NCI-H748 (cell line): ENCODE data around the gene CELA2B.
"Not testable (repeated sequence)": the region's sequence is repeated elsewhere in the genome, so short reads cannot be mapped to it uniquely, and the experiment has no call there.

Experiments
- DNase-seq: peaks from one replicate; lab custom pipeline; 2025; ENCODE audit not compliant: unreplicated experiment; lab: John Stamatoyannopoulos, UW

Gene CELA2B

DNA sequence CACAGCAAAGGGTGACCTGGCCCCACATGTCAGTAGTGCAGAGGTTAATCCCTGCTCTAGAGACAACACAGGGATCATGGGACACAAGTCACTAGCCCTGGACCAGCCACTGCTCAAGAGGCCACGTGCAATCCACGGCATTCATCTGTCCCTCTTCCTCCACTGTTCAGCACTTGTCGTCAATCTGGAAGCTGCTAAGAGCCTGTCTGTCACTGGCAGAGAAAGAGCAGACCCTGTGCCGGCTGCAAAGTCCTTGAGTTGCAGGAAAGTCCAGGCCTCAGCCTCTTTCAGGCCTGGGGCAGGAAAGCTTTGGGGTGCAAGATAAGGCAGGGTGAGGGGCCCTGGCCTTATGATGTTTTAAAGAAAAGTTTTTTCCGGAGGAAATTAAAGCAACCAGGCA lies 16.7 kb downstream of the CELA2B start:
- DNase-seq: no peak

DNA sequence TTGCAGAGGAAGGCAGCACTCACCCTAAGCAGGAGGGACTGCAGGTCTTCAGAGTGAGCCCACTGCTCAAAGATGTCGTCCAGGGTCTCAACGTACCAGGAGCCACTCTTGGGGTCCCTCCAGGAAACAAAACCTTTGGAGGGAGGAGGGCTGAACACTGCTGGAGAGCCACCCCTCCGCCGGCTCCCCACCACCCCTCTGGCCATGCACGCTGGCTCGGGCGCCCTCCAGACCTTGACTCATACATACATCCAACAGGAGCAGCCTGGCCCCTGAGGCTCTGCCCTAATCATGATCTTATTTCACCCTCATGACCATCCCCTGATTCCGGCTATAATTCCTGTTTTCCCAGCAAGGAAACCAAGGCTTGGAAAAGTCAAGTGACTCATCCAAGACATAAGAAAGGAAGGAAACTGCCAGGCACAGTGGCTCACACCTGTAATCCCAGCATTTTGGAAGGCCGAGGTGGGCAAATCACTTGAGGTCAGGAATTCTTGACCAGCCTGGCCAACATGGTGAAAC lies 18.0 kb downstream of the CELA2B start:
- no peak for DNase-seq

DNA sequence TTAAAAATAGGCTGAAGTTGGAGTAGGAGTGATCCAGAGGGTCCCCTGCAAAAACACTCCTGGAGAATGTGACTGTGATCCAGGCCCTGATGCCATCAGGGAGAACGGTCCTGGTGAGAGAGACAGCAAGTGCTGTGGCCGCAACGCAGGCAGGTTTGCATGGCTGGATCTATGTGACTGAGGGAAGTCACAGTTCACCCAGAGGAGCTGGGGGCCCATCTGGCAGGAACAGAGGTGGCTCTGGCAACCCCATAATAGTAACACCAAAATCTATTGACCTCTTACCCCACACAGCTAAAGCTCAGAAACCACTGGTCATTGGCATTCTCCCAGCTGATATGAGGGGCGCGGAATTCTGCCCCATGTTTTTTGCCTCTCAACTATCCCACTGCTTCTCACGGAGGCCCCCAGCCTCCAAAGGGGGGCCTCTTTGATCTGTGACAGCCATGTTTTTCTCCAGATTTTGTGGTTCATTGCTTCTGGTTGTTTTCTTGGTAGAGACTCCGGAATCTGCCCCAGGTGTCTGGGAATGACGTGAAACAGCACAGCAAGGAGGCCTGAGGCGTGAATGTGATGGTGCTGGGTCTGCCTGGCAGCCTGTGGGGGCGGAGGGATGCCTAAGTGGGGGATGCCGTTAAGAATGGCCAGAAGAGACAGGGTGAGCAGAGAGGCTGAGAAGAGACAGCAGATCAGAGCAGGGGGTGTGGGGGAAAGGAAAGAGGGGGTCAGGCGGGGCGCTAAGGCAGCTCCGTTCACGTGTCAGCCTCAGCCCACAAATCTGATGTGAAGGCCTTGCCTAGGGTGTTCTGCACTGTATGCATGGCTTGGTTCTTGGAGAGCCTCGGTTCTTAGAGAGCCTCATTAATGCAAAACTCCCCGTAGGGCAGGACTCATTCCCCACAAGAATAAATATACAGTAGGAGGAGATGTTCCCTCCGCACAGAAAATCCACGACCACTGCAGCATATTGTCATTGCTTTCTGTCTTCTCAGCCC lies 24.6 kb downstream of the CELA2B start:
- no peak for DNase-seq

DNA sequence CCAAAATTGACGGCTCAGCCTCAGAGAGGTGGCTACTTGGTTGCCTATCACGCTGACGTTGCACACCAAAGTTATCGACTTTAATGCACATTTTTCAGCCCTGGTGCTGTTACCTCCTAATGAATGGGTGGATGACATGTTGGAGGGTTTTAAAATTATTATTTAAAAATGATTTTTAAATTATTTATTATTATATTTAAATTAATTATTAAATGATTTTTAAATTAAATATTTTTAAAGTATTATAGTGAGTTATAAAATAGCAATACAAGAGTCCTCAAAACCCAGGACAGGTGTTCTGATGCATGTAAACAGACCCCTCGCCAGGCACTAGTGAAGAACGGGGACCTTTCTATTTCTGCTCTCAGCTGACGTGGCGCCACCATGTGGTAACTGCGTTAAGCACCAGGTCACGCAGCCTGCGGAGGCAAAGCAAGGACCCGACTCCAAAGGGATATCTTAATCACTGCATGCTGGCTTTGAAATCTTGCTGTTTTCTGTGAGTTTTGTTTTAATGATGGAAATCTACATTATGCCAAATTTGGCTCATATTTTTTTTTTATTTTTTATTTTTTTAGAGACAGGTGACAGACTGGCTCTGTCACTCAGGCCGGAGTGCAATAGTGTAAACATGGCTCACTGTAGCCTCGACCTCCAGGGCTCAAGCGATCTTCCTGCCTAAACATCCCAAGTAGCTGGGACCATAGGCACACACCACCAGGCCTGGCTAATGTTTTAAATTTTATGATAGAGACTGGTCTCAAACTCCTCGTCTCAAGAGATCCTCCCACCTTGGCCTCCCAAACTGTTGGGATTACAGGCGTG lies 25.5 kb downstream of the CELA2B start:
- peak; percentile 57 for DNase-seq

- DNase-seq: no peak
Observed at GRCh38 chr1:15504436-15504835, 28.5 kb downstream of the CELA2B start.

GRCh38 chr1:15506831-15507230 lies 30.9 kb downstream of the CELA2B start:
- no peak for DNase-seq

DNA sequence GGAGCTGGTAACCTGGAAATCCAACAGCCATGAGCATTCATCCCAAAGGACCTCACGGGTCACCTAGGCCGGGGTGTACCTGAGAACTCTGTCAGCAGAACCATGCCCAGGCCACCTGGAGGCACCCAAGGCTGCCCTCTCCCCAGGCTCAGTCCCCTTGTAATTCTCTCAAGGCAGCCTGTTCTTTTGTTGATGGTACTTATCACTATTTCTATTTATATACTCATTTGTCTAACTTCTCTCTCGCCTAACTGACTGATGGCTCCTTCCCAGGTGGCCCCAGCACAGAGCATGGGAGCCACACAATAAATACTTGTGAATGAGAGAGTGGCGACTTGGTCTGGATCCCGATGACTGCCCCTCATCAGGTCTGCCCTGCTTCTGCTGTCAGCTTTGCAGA lies 31.4 kb downstream of the CELA2B start:
- DNase-seq: no peak

DNA sequence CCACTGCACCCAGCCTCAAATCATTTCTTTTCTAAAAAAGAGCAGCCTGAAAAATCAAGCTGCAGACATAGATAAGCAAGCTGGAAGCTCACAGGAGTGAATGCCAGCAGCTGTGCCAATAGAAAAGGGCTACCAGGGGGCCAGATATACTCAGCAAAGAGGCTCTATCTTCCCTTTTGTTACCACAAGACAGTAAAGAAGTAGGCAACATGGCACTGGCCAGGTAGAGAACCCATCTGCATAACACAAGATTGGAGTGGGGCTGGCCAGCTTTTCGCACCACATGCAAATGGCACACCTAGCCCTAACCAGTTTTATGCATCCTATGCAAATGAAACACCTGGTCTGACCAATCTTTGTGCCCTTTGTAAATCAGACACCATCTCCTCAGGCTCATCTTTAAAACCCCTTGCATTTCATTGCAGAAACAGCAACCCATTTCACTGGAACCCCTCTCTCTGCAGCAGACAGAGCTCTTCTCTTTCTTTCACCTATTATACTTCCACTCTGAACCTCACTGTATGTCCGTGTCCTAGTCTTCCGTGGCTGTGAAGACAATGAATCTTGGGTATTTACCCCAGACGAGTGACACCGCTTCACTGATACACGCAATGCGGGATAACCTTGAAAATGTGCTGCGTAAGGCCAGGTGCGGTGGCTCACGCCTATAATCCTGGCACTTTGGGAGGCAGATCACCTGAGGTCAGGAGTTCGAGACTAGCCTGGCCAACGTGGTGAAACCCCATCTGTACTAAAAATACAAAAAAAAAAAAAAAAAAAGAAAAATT lies 33.0 kb downstream of the CELA2B start:
- DNase-seq: no peak

DNA sequence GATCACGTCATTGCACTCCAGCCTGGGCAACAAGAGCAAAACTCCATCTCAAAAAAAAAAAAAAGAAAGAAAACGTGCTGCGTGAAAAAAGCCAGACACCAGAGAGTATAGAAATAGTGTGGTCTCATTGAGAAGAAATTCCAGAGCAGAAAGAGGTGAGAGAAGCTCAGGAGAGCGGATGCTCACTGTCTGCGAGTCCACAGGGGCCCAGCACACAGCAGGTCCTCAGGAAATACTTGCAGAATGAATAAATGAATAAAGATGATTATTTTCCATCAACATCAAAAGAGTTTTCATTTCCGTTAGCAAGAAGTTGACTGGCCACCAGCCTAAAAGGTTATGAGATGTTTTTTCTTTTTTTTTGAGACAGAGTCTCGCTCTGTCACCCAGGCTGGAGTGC lies 33.7 kb downstream of the CELA2B start:
- no peak for DNase-seq

- no peak for DNase-seq
Observed at GRCh38 chr1:15510611-15511405, 34.9 kb downstream of the CELA2B start.

DNA sequence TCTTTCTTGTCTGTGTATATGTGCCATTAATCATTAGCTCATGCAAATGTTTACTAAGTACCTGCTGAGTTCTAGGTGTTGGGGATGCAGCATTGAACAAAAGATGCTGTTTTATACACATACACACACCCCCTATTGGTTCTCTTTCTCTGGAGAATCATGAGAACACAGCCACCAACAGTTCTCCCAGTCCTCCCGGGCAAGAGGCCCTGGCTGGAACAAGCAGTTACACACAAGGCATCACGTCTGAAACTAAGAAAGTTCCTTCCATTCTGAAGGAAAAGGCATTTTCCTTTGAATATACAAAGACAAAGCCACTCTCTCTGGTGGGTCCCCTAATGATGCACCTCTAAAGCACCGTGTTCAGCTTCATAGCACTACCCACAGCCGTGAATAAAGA lies 37.3 kb downstream of the CELA2B start:
- no peak for DNase-seq

- DNase-seq: no peak
Observed at GRCh38 chr1:15513919-15514318, 38.0 kb downstream of the CELA2B start.

- DNase-seq: not testable (repeated sequence)
Observed at GRCh38 chr1:15514557-15514956, 38.7 kb downstream of the CELA2B start.

DNA sequence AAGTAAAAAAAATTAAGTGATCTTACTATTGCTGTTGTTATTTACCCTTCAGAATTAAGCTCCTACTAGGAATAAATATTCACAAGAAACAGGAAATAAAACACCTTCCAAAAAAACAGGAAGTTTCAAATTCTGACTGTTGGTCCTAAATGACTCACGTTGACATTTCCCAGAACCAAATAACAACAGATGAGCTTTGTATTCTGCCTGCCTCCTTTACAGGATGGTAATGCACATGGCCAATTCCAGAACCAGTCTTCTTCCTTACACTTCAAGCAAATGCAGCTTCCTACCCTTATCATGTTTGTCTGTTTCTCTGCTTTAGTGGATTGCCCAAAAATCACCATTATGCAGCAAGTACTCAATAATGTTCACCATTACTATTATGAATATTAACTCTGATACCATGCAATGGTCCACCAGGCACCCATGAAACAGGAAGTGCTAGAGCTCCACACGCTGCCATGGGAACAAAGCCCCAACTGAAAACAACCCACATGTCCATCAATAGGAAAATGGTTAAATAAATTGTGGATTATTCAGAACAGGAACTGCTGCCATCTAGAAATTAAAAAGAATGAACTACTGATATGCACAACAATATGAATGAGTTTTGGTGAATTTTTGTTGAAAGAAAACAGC lies 39.2 kb downstream of the CELA2B start:
- no peak for DNase-seq

GRCh38 chr1:15519625-15520024 lies 43.7 kb downstream of the CELA2B start:
- DNase-seq: no peak

DNA sequence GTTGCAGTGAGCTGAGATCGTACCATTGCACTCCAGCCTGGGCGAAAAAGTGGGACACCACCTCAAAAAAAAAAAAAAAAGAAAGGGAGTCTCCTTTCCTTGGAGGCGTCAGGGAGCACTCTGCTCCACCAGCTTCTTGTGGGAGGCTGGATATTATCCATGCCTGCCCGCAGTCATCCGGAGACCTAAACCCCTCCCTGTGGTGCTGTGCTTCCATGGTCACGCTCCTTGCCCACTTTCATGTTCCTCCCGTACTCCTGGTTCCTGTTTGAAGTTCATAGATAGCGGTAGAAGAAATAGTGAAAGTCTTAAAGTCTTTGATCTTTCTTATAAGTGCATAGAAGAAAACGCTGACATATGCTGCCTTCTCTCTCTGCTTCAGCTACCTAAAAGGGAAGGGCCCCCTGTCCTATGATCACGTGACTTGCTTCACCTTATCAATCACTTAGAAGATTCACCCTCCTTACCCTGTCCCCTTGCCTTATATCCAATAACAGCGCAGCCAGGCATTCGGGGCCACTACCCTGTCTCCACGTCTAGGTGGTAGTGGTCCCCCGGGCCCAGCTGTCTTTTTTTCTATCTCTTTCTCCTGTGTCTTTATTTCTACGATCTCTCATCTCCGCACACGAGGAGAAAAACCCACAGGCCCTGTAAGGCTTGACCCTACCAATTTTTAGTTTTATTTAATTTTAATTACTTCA lies 45.5 kb downstream of the CELA2B start:
- not testable (repeated sequence) for DNase-seq

DNA sequence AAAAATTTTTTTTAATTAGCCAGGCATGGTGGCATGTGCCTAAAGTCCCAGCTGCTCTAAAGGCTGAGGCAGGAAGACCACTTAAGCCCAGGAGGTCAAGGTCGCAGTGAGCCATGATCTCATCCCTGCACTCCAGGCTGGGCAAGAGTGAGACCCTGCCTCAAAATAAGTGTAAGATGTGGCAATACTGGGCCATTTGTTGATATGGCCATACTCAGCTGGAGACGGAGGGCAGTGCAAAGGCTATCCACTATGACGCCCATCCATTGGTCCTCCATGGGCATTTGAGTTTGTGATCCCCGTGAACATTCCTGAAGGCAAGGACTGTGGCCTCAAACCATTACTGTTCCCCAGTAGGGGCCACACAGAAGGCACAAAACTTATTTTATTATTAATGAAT lies 46.6 kb downstream of the CELA2B start:
- DNase-seq: peak; percentile 2

DNA sequence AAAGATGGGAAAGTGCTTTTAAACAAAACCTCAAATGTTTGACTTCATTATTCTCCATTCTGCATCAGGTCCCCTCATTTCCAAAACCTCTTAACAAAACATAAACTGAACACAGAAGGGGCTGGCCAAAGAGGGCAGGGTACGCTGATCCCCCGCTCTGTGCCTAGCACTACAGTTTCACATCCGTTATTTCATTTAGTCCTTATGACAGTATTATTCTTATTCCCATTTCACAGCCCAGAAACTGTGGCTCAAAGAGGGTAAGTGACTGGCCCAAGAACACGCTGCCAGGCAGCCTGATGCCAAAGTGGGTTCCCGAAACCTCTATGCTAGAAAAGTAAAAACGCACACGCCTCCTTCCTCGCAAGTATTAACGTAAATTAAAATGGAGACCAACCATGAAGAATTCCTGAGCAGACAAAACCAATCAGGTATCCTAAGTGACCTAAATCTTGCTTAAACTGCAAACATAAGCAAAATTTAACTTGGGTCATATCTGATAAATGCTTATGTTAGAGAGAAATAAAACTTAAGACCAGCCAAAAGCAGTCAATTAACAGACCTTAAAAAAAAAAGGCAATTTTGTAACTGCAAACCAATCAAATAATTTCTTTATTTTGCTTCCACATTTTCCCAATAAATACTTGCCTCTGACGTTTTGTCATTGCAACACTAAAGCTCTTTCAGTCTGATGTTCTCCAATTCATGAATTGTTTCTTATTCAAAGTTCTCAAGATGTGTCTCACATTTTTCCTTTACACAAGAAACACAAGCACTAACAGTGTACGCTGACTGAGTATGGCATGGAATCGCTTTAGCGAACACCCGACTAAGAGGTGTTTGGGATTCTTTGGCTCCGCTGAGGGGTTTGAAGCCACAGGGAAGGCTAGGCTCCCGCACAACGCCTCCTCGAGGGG lies 47.5 kb downstream of the CELA2B start:
- DNase-seq: no peak
